PFSK-1 (cell line): ENCODE data around the gene MUL1.

Experiments used
- FOXP2 ChIP-seq: optimal IDR thresholded peaks from 2 replicates; pipeline ENCODE3; 2011; ENCODE audit warnings: borderline replicate concordance, control low read depth, inconsistent platforms; ENCODE audit not compliant: insufficient read depth; ENCODE audit errors: extremely low read length, extremely low read depth
- POLR2AphosphoS5 ChIP-seq: IDR thresholded peaks from 2 replicates; pipeline ENCODE4 v1.6.1; 2012; ENCODE audit warnings: low read depth, mild to moderate bottlenecking, control low read depth, low read length, moderate library complexity
- SIN3A ChIP-seq: IDR thresholded peaks from 2 replicates; pipeline ENCODE4 v1.6.1; 2012; ENCODE audit warnings: mild to moderate bottlenecking, low read length, moderate library complexity, borderline replicate concordance; ENCODE audit not compliant: insufficient read depth
- TAF1 ChIP-seq: IDR thresholded peaks from 2 replicates; pipeline ENCODE4 v1.6.1; 2012; ENCODE audit warnings: low read length, control low read depth, borderline replicate concordance; ENCODE audit not compliant: insufficient read depth
- TF ChIP-seq, protein P1 (sequence below), 2 experiments: IDR thresholded peaks; 2 replicates each; pipeline versions ENCODE4 v1.6.1 to v1.8.0; 2011 to 2012; ENCODE audit warnings: low read depth in 2 of 2, low read length in 2 of 2, control low read depth in 1 of 2, inconsistent platforms in 1 of 2, mild to moderate bottlenecking in 1 of 2, moderate library complexity in 1 of 2; ENCODE audit not compliant: insufficient read depth in 1 of 2

Gene MUL1

DNA sequence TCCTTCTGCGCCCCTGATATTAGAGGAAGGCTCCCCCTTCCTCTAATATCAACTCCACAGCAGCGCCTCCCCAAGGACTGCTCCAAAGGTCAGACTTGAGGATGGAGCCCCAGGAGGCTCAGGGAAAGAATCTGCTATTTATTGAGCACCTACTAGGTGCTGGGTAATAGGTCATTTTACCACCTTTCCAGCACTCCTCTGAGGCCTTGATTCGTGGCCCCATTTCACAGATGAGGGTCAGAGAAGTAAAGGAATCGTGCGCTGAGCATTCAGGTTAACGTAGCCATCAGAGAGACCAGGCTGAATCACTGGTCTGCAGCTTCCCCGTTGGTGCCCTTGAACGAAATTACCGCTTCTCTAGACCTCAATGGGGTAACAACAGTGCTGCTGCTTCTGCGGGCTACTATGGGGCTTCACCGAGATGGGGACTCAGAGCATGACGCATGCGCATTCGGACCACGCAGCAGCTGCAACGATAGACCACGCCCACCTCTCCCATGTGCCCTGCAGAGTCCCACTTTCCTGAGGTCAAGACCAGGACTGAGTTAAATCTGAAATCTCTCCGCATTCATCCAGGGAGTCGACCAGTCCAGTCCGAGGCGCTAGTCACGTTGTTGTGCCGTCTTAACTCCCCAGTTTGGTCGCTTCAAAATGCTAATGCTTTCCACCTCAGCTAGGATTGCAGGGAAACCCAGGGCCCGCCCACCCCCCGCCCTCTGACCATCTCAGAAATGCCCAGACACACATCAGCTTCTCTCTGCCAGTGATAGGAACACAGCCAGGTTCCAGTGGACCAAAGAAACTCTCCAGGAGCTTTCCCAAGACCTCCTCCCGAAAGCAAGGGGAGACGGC lies 34.9 kb downstream of the MUL1 start:
- TF ChIP-seq TAF1 (no peak), FOXP2 (no peak), POLR2AphosphoS5 (no peak), SIN3A (no peak)
- TF ChIP-seq, protein P1, sequence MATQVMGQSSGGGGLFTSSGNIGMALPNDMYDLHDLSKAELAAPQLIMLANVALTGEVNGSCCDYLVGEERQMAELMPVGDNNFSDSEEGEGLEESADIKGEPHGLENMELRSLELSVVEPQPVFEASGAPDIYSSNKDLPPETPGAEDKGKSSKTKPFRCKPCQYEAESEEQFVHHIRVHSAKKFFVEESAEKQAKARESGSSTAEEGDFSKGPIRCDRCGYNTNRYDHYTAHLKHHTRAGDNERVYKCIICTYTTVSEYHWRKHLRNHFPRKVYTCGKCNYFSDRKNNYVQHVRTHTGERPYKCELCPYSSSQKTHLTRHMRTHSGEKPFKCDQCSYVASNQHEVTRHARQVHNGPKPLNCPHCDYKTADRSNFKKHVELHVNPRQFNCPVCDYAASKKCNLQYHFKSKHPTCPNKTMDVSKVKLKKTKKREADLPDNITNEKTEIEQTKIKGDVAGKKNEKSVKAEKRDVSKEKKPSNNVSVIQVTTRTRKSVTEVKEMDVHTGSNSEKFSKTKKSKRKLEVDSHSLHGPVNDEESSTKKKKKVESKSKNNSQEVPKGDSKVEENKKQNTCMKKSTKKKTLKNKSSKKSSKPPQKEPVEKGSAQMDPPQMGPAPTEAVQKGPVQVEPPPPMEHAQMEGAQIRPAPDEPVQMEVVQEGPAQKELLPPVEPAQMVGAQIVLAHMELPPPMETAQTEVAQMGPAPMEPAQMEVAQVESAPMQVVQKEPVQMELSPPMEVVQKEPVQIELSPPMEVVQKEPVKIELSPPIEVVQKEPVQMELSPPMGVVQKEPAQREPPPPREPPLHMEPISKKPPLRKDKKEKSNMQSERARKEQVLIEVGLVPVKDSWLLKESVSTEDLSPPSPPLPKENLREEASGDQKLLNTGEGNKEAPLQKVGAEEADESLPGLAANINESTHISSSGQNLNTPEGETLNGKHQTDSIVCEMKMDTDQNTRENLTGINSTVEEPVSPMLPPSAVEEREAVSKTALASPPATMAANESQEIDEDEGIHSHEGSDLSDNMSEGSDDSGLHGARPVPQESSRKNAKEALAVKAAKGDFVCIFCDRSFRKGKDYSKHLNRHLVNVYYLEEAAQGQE (IDR thresholded peaks at IDR 0.05; ENCODE audit: insufficient read depth in 1 of 2, low read depth in 2 of 2, low read length in 2 of 2) = no peak

DNA sequence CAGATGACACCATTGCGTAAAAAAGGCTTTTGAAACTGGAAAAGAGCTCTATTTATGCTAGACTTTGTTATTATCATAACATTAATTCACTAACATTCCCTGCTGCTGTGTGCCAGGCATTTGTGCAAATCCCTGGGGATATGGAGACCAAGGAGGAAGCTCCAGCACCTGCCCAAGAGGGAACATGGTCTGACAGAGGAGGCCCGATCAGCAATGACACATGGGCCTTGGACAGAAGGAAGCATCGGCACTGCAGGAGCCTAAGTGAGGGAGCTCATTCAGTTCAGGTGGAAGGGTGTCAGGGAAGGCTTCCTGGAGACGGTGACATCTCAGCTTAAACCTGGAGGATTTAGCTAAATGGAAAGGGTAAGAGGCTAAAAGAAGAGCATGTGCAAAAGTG lies 35.8 kb downstream of the MUL1 start:
- TF ChIP-seq TAF1 (no peak), SIN3A (no peak), FOXP2 (no peak), POLR2AphosphoS5 (no peak)
- TF ChIP-seq, protein P1 (IDR thresholded peaks at IDR 0.05; ENCODE audit: insufficient read depth in 1 of 2, low read depth in 2 of 2, low read length in 2 of 2) = no peak

DNA sequence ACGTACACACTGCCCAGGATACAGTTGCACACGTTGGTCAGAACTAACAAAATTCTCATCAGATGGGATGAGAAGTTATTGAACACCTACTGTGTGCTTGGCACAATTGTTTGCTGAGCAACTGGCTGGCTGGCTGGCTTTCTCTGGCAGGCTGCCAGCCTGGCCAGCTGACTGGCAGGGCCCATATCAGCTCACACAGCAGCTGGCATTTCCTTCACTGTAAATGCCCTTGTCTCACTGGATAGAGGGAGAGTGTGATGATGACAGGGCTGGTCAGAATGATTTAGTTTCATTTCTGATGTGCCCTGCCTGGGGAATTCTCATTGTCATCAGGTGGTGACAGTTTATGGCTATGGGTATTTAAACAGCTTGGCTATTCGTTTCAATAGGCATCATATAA lies 37.8 kb downstream of the MUL1 start:
- TF ChIP-seq, protein P1 (IDR thresholded peaks at IDR 0.05; ENCODE audit: insufficient read depth in 1 of 2, low read depth in 2 of 2, low read length in 2 of 2) = no peak
- no peak for TF ChIP-seq SIN3A
- no peak for TF ChIP-seq POLR2AphosphoS5
- TF ChIP-seq TAF1 = no peak
- TF ChIP-seq FOXP2 = no peak

DNA sequence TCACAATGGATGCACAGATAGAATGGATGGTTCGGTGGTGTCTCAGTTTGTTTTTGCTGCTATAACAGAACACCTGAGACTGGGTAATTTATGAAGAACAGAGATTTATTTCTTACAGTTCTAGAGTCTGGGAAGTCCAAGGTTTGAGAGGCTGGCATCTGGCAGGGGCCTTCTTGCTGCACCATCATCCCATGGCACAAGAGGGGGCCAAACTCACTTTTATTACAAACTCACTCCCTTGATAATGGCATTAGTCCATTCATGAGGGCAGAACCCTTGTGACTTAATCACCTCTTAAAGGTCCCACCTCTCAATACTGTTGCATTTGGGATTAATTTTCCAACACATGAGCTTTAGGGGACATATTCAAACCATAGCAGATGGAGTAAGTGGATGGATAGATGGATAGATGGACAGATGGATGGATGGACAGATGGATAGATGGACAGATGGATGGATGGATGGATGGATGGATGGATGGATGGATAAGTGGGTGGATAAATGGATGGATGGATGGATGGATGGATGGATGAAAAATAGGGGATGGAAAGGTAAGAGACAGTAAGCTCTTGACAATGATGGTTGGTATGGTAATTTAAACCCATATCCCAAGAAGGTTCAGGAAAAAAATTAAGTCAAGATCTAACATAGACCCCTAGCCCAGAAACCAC lies 38.4 kb downstream of the MUL1 start:
- TF ChIP-seq, protein P1 (IDR thresholded peaks at IDR 0.05; ENCODE audit: insufficient read depth in 1 of 2, low read depth in 2 of 2, low read length in 2 of 2) = no peak
- TF ChIP-seq FOXP2 = no peak
- TF ChIP-seq TAF1 = no peak
- no peak for TF ChIP-seq POLR2AphosphoS5
